HepG2 (cell line): ENCODE data around the gene C6orf136. TPM values are rescaled to one million over a fixed set of nuclear protein-coding genes. Genes with fewer than 3 reads are reported as not detected.

ENCODE experiments used
- AKNA ChIP-seq: sonication (generic); formaldehyde crosslinking; IDR thresholded peaks from 2 replicates; pipeline ENCODE4 v1.4.0; 2020; ENCODE audit warnings: missing genetic modification reagents, borderline replicate concordance
- DRAP1 ChIP-seq: IDR thresholded peaks from 2 replicates; pipeline ENCODE4 v1.6.1; 2016; ENCODE audit warnings: missing genetic modification reagents, missing compliant biosample characterization
- FOXP1 ChIP-seq, 2 experiments: fragments of 450-650 bp in 1 of 2; IDR thresholded peaks; 2 replicates each; pipeline ENCODE4 v1.6.1; 2017 to 2018; ENCODE audit warnings: antibody characterized with exemption in 1 of 2
- HNF4A ChIP-seq: sonication (generic); formaldehyde crosslinking; IDR thresholded peaks from 2 replicates; pipeline ENCODE4 v1.4.0; 2020; ENCODE audit warnings: missing genetic modification reagents
- KDM3A ChIP-seq: IDR thresholded peaks from 2 replicates; pipeline ENCODE4 v1.6.1; 2018; ENCODE audit warnings: low read depth, missing compliant biosample characterization
- LRRFIP1 ChIP-seq: sonication (generic); formaldehyde crosslinking; conservative IDR thresholded peaks from 2 replicates; pipeline ENCODE4 v1.4.0; 2020; ENCODE audit warnings: missing genetic modification reagents
- SALL1 ChIP-seq: sonication (generic); formaldehyde crosslinking; IDR thresholded peaks from 2 replicates; pipeline ENCODE4 v1.8.0; 2022; ENCODE audit warnings: mild to moderate bottlenecking, missing genetic modification reagents
- SRSF4 ChIP-seq: fragments of 200-400 bp; formaldehyde crosslinking; IDR thresholded peaks from one replicate; pipeline ENCODE4 v1.6.1; 2018; ENCODE audit warnings: mild to moderate bottlenecking, low read depth, low read length, moderate library complexity; ENCODE audit not compliant: poor library complexity, severe bottlenecking
- THAP9 ChIP-seq: sonication (generic); formaldehyde crosslinking; IDR thresholded peaks from 2 replicates; pipeline ENCODE4; 2020; ENCODE audit warnings: missing genetic modification reagents, mild to moderate bottlenecking, borderline replicate concordance
- YEATS4 ChIP-seq: sonication (generic); formaldehyde crosslinking; IDR thresholded peaks from 2 replicates; pipeline ENCODE4 v1.4.0; 2020; ENCODE audit warnings: missing genetic modification reagents, borderline replicate concordance
- ZNF33A ChIP-seq: sonication (generic); formaldehyde crosslinking; IDR thresholded peaks from 2 replicates; pipeline ENCODE4 v1.5.1; 2020; ENCODE audit warnings: missing genetic modification reagents, mild to moderate bottlenecking, moderate library complexity, borderline replicate concordance
- ZNF431 ChIP-seq: sonication (generic); formaldehyde crosslinking; IDR thresholded peaks from 2 replicates; pipeline ENCODE4 v1.9.0; 2022; ENCODE audit warnings: missing genetic modification reagents, low read depth, mild to moderate bottlenecking, borderline replicate concordance
- ZNF549 ChIP-seq: sonication (generic); formaldehyde crosslinking; IDR thresholded peaks from 2 replicates; pipeline ENCODE4 v1.5.0; 2020; ENCODE audit warnings: missing genetic modification reagents
- ZNF572 ChIP-seq: sonication (generic); formaldehyde crosslinking; IDR thresholded peaks from 2 replicates; pipeline ENCODE4 v1.5.1; 2020; ENCODE audit warnings: mild to moderate bottlenecking, missing genetic modification reagents
- ZNF883 ChIP-seq: sonication (generic); formaldehyde crosslinking; IDR thresholded peaks from 2 replicates; pipeline ENCODE4 v1.5.1; 2020; ENCODE audit warnings: mild to moderate bottlenecking, missing genetic modification reagents; ENCODE audit errors: not compliant biosample characterization
- polyA plus RNA-seq, 8 experiments: library from polyadenylated mRNA; depleted of rRNA in 3 of 8; stranded (reverse) in 7 of 8; unstranded in 1 of 8; fragments of >200 nt; fragmentation: Illumina TruSeq in 4 of 8; extraction: Trizol in 4 of 8; gene quantifications; 2 replicates each; pipeline versions ENCODE4 v1.2.1 to v1.2.3, GENCODE V29; 2011 to 2016; ENCODE audit warnings: low read depth in 4 of 8, missing spikeins in 1 of 8, mixed read lengths in 1 of 8; ENCODE audit not compliant: insufficient read depth in 1 of 8
- total RNA-seq, 5 experiments: library from RNA; depleted of rRNA; stranded (reverse); fragments of >200 nt; fragmentation: Illumina TruSeq; extraction: Trizol; gene quantifications; 2 replicates each; pipeline ENCODE4 v1.2.3, GENCODE V29; 2016; ENCODE audit warnings: low read depth in 1 of 5

C6orf136 gene
- total and polyA plus RNA-seq, 2 of the 13 experiments (the other 11 are each of a cell fraction or from before 2014, with no cell fraction given): 12.0 to 26.2 TPM

- TF ChIP-seq ZNF33A (CRISPR knock-in tag) (0 out of 2 replicates have a peak, but pooled peaks have one; percentile 62), AKNA (CRISPR knock-in tag) (no peak), KDM3A (CRISPR knock-in tag) (peak; percentile 47; the same call in 1 of the 2 replicates), SRSF4 (no peak), THAP9 (CRISPR knock-in tag) (no peak; the same call in 1 of the 2 replicates), DRAP1 (CRISPR knock-in tag) (peak; percentile 80), ZNF572 (CRISPR knock-in tag) (peak; percentile 90), LRRFIP1 (CRISPR knock-in tag) (no peak), ZNF883 (CRISPR knock-in tag) (no peak), YEATS4 (CRISPR knock-in tag) (peak; percentile 74; the same call in 1 of the 2 replicates), SALL1 (CRISPR knock-in tag) (peak; percentile 80), ZNF431 (no peak), HNF4A (CRISPR knock-in tag) (no peak), FOXP1 (IDR thresholded peaks at IDR 0.05) (no peak), FOXP1 (CRISPR knock-in tag; IDR thresholded peaks at IDR 0.05) (no peak), ZNF549 (CRISPR knock-in tag) (no peak)
Measured at GRCh38 chr6:30690403-30691207, 43.7 kb downstream of the C6orf136 start, which contains the start of gene NRM (continued).
